HG03139 (cell line): ENCODE measurements around the gene CENPB.
"Not testable (repeated sequence)": the region's sequence is repeated elsewhere in the genome, so short reads cannot be mapped to it uniquely, and the experiment has no call there.

Experiments
- ATAC-seq: cut with Tn5 transposase; IDR thresholded peaks from one replicate; pipeline ENCODE4 v1.9.1; 2021; ENCODE audit not compliant: unreplicated experiment

The CENPB gene

GRCh38 chr20:3789201-3789600 lies 2.7 kb upstream of the CENPB start:
- ATAC-seq, result not testable (repeated sequence)

GRCh38 chr20:3788685-3789155 lies 2.2 kb upstream of the CENPB start:
- ATAC-seq, result no peak

- no peak for ATAC-seq
Observed at GRCh38 chr20:3787324-3788014, 929 bp upstream of the CENPB start.

GRCh38 chr20:3786126-3786484 lies 435 bp downstream of the CENPB start:
- peak; percentile 14 for ATAC-seq

- ATAC-seq, result no peak
Observed at GRCh38 chr20:3785240-3786125, 1.1 kb downstream of the CENPB start.

- no peak for ATAC-seq
Observed at GRCh38 chr20:3784863-3785239, 1.7 kb downstream of the CENPB start.

- no peak for ATAC-seq
Observed at GRCh38 chr20:3784216-3784853, 2.2 kb downstream of the CENPB start.

- ATAC-seq, result no peak
Observed at GRCh38 chr20:3783511-3784195, 2.9 kb downstream of the CENPB start.

GRCh38 chr20:3783068-3783489 lies 3.5 kb downstream of the CENPB start:
- ATAC-seq, result no peak

GRCh38 chr20:3782597-3782996 lies 3.9 kb downstream of the CENPB start:
- no peak for ATAC-seq

GRCh38 chr20:3781153-3781910 lies 5.2 kb downstream of the CENPB start, which contains the start of gene SPEF1:
SPEF1 (minus strand) TSS chr20:3781448; CDS start chr20:3781287, 161 bp downstream.
- peak; percentile 44 for ATAC-seq

GRCh38 chr20:3778976-3779375 lies 7.6 kb downstream of the CENPB start:
- no peak for ATAC-seq

- no peak for ATAC-seq
Observed at GRCh38 chr20:3777716-3778629, 8.6 kb downstream of the CENPB start.

GRCh38 chr20:3777381-3777715 lies 9.2 kb downstream of the CENPB start:
- ATAC-seq, result no peak

GRCh38 chr20:3775457-3776108 lies 11.0 kb downstream of the CENPB start:
- no peak for ATAC-seq

GRCh38 chr20:3771552-3772058 lies 14.9 kb downstream of the CENPB start:
- ATAC-seq, result no peak

- peak; percentile 34 for ATAC-seq
Observed at GRCh38 chr20:3768342-3769130, 18.0 kb downstream of the CENPB start.
